ENCODE results near the gene ADSS1. TPM values are rescaled to one million over a fixed set of nuclear protein-coding genes. Genes with fewer than 3 reads are reported as not detected.

Gene ADSS1
- total RNA-seq, 1 donor, result 4.8 TPM

DNA sequence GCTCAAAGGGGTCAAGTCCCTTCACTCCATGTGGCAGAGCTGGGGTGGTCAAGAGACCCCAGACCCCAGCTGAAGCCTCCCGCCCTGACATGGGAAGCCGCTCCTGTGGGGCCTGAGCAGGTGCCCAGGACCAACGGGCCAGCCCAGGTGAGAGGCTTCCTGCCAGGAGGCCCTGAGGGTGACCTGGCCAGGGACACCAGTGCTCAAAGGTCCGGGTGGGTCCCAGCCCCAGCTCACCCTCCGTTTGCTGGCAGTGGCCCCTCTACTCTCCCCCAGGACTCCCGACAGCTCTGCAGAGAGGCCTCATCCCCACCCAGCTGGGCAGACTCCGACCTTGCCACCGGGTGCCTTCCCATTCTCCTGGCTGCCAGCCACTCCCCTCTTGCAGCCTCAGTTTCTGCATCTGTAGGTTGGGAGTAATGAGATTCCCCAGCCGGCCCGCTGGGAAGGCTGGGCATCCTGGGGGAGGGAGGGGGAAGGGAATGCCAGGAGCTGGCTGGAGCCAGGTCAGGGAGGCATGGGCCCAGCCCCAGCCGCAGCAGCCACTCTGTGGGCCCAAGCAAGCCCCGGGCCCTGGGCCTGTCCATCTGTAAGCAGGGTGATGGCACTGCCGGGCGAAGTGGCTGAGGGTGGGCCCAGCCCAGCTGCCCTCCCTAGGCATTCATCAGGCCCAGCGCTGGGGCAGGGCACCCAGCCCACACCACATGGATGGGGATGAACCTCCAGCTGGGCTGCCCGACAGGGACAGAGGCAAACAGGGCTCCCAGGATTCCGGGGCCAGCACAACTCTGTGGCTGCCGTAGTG lies 44.9 kb upstream of the ADSS1 start:
- no peak overlapping the region for H3K4me3 ChIP-seq (ENCODE audit: low read depth, low read length)
- TF ChIP-seq, protein P1, sequence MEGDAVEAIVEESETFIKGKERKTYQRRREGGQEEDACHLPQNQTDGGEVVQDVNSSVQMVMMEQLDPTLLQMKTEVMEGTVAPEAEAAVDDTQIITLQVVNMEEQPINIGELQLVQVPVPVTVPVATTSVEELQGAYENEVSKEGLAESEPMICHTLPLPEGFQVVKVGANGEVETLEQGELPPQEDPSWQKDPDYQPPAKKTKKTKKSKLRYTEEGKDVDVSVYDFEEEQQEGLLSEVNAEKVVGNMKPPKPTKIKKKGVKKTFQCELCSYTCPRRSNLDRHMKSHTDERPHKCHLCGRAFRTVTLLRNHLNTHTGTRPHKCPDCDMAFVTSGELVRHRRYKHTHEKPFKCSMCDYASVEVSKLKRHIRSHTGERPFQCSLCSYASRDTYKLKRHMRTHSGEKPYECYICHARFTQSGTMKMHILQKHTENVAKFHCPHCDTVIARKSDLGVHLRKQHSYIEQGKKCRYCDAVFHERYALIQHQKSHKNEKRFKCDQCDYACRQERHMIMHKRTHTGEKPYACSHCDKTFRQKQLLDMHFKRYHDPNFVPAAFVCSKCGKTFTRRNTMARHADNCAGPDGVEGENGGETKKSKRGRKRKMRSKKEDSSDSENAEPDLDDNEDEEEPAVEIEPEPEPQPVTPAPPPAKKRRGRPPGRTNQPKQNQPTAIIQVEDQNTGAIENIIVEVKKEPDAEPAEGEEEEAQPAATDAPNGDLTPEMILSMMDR (IDR thresholded peaks at IDR 0.05; ENCODE audit: insufficient read depth, low read length), result no peak
- DNase-seq (ENCODE audit: low read depth), result no peak

DNA sequence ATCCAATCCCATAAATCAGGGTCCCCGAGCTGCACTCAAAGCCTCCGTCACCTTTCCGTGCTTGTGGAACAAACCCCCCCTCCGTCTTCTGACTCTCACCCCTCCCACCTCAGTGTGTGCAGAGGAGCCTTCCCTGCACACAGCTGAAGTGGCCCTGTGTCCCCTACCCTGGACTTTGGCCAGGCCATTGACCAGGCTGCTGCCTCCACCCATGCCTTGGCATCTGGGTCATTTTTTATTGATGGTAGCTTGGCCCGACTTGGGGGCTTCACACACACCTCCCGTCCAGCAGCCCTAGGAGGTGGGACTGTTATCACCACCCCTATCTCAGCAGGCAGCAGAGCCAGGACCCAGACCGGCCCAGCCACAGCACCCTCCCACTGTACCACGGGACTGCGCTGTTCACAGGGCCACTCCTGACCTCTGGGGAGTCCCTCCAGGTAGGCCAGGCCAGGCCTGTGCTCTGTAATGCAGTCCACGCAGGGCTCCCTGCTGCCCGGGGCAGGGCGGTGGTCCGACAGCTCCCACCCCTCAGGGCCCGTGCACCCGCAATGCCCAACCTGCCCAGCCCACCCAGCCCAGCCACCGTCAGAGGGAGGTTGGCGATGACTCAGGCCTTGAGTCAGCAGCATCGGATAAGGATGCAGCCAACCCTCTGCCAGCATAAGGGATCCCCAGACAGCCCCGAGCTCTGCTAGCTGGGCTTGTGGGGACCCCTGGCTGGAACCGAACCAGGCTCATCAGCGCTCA lies 43.8 kb upstream of the ADSS1 start:
- no peak overlapping the region for H3K4me3 ChIP-seq (ENCODE audit: low read depth, low read length)
- peak; percentile 77 for DNase-seq (ENCODE audit: low read depth)
- TF ChIP-seq, protein P1 (IDR thresholded peaks at IDR 0.05; ENCODE audit: insufficient read depth, low read length), result no peak

DNA sequence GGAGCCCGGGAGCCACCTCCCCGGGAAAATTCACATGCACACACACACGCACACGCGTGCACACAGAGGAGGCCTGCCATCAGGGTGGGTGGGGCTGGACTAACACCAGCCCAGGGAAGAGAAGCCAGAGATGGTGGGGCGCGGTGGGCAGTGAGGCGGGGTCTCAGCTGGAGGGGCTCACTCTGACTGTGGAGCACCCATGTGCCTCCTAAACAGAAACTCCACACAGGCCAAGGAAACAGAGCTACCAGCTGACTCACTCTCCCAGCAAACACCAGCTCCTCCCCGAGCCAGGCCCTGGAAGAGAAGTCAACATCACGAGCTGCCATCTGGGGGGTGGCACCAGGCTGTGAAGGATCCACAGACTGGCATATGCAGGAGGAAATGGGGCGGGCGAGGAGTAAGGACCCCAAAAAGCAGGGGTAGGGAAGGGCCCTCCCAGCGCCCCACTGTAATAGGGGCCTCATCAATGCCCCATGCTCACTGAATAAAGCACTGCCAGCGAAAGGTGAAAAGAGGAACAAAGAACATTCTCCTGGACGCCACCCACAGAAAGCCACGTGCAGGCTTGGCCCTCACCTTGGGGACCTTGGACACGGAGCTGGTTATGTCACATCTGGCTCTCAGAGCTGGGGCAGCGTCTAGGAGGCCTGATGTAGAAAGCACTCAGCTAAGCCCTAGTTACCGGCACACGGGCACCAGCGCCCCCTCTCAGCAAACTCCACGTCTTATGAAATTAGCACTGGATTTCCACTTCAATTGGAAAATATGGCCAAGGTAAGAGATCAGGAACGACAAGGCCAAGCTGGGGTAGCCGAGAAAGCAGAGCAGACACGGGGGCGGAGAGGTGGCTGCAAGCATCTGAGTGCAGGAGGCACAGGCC lies 43.0 kb upstream of the ADSS1 start:
- H3K4me3 ChIP-seq (ENCODE audit: low read depth, low read length), result peak overlapping the region; percentile 40
- DNase-seq (ENCODE audit: low read depth), result peak; percentile 75

DNA sequence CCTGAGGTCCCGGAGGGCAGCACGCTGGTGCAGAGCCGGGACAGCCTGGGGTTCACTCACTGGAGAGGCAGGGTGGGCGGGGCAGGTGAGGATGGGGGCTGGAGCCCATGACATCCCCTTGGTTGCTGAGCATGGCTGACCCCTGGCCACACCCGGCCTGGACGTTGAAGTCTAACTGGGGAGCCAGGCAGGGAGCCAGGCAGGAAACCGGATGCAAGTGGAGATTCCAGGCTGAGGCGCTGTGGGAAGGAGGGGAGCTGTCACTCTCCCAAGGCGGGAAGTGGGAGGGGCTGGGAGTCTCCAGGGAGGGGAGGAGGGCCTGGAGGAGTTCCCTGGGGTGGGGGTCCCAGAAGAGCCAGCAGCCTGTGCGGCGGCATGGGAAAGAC lies 42.3 kb upstream of the ADSS1 start:
- H3K4me3 ChIP-seq (ENCODE audit: low read depth, low read length), result peak overlapping the region; percentile 51
- DNase-seq (ENCODE audit: low read depth), result peak; percentile 85
- TF ChIP-seq, protein P1 (IDR thresholded peaks at IDR 0.05; ENCODE audit: insufficient read depth, low read length), result no peak

More for the DNA sequence above, 43.0 kb upstream of the ADSS1 start:
- TF ChIP-seq, protein P1 (IDR thresholded peaks at IDR 0.05; ENCODE audit: insufficient read depth, low read length), result peak; percentile 19

DNA sequence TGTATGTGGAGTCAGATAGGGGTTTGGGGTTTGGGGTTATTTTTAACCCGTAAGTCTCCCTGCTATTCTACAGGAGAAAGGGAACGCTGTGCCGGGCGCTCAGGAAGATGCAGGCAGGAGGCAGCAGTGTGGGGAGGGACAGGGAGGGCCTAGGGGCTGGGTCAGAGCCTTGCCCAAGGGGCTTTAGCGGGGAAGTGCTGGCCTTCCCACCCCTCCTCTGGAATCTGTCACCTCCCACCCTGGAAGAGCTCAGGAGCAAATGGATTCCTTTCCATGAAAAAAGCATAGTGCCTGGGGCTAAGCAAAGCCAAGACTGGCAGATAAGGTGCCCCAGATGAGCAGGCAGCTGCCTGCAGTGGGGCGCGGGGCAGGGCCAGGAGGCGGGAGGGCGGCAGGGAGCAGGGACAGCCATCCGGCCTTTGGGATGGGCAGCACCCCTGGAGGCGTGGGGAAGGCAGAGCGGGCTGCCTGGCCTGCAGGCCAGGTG lies 41.9 kb upstream of the ADSS1 start:
- peak overlapping the region; percentile 51 for H3K4me3 ChIP-seq (ENCODE audit: low read depth, low read length)
- TF ChIP-seq, protein P1 (IDR thresholded peaks at IDR 0.05; ENCODE audit: insufficient read depth, low read length), result no peak
- no peak for DNase-seq (ENCODE audit: low read depth)

All from fibroblast of the aortic adventitia (primary cell).